Astrocyte (in vitro differentiated cells and primary cell): ENCODE results near the gene PTGR3.

Source experiments
- CTCF ChIP-seq: IDR thresholded peaks from 2 replicates; pipeline ENCODE4 v1.5.1; 2011; ENCODE audit warnings: low read depth, mild to moderate bottlenecking, inconsistent platforms, low read length, moderate library complexity; ENCODE audit not compliant: insufficient read depth
- EZH2 ChIP-seq: IDR thresholded peaks from 2 replicates; pipeline ENCODE4 v1.6.1; 2012; ENCODE audit warnings: mild to moderate bottlenecking, low read length, inconsistent platforms; ENCODE audit not compliant: insufficient read depth

DNA sequence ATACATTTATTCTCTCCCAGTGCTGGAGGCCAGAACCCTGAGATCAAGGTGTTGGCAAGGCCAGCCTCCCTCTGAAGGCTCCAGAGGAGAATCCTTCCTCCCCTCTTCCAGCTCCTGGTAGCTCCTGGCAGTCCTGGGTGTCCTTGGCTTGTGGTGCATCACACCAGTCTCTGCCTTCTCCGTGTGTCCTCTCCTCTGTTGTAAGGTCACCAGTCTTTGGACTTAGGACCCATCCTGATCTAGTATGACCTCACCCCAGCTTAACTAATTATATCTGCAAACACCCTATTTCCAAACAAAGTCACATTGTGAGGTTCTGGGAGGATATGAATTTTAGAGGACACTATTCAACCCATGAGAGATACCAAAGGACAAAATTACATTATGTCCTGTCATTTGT lies 32.8 kb upstream of the PTGR3 start:
- TF ChIP-seq CTCF = no peak
- no peak for TF ChIP-seq EZH2
